ENCODE measurements around the gene LRP3. TPM values are rescaled to one million over a fixed set of nuclear protein-coding genes. Genes with fewer than 3 reads are reported as not detected.
"Not testable (repeated sequence)": the region's sequence is repeated elsewhere in the genome, so short reads cannot be mapped to it uniquely, and the experiment has no call there.

LRP3 gene
- total RNA-seq, 1 donor from 2014 or later, result 17.8 TPM

GRCh38 chr19:33175156-33175782 lies 18.9 kb upstream of the LRP3 start:
- ATAC-seq (no peak), DNase-seq (ENCODE audit: missing footprints) (no peak)
- intact Hi-C loops (cut with DNase I), result loop anchor here (5.0 kb wide), 2 partner anchors 197 to 203 kb away; partner anchors contain the start of genes CEBPG, CEP89 and FAAP24

- ATAC-seq (no peak), DNase-seq (ENCODE audit: missing footprints) (no peak)
- intact Hi-C loops (cut with DNase I), result loop anchor here (5.0 kb wide), 2 partner anchors 196 to 204 kb away; partner anchors contain the start of genes CEBPG, CEP89 and FAAP24
Observed at GRCh38 chr19:33175886-33176669, 18.1 kb upstream of the LRP3 start.

GRCh38 chr19:33176670-33177416 lies 17.3 kb upstream of the LRP3 start:
- DNase-seq (ENCODE audit: missing footprints) (peak; percentile 99), ATAC-seq (peak; percentile 95)
- intact Hi-C loops (cut with DNase I), result loop anchor here (5.0 kb wide), 2 partner anchors 195 to 205 kb away; partner anchors contain the start of genes CEBPG, CEP89 and FAAP24

- no peak for DNase-seq (ENCODE audit: missing footprints)
- intact Hi-C loops (cut with DNase I), result loop anchor here (5.0 kb wide), 2 partner anchors 195 to 205 kb away; partner anchors contain the start of genes CEBPG, CEP89 and FAAP24
- ATAC-seq, result no peak
Observed at GRCh38 chr19:33177417-33177979, 16.6 kb upstream of the LRP3 start.

GRCh38 chr19:33186431-33187182 lies 7.5 kb upstream of the LRP3 start:
- intact Hi-C loops (cut with DNase I), result no loop called here
- ATAC-seq, result no peak
- DNase-seq (ENCODE audit: missing footprints), result no peak

GRCh38 chr19:33187183-33187540 lies 7.0 kb upstream of the LRP3 start:
- intact Hi-C loops (cut with DNase I), result no loop called here
- ATAC-seq (no peak), DNase-seq (ENCODE audit: missing footprints) (no peak)

- intact Hi-C loops (cut with DNase I), result no loop called here
- no peak for DNase-seq (ENCODE audit: missing footprints)
- ATAC-seq, result no peak
Observed at GRCh38 chr19:33189453-33189852, 4.7 kb upstream of the LRP3 start.

GRCh38 chr19:33191092-33191491 lies 3.0 kb upstream of the LRP3 start:
- DNase-seq (ENCODE audit: missing footprints); ATAC-seq; intact Hi-C loops (cut with DNase I): not testable (repeated sequence)

- DNase-seq (ENCODE audit: missing footprints), result no peak
- intact Hi-C loops (cut with DNase I), result no loop called here
Observed at GRCh38 chr19:33191501-33191900, 2.6 kb upstream of the LRP3 start.

GRCh38 chr19:33192010-33192409 lies 2.1 kb upstream of the LRP3 start:
- intact Hi-C loops (cut with DNase I), result no loop called here
- DNase-seq (ENCODE audit: missing footprints) (no peak), ATAC-seq (no peak)

More at GRCh38 chr19:33191501-33191900, 2.6 kb upstream of the LRP3 start:
- no peak for ATAC-seq

GRCh38 chr19:33193269-33193864 lies 763 bp upstream of the LRP3 start:
- ATAC-seq, result no peak
- intact Hi-C loops (cut with DNase I), result no loop called here
- DNase-seq (ENCODE audit: missing footprints), result peak; percentile 57

- ATAC-seq (peak; percentile 21), DNase-seq (ENCODE audit: missing footprints) (peak; percentile 74)
Observed at GRCh38 chr19:33194532-33194885, 379 bp downstream of the LRP3 start.

GRCh38 chr19:33194886-33195644 lies 935 bp downstream of the LRP3 start:
- intact Hi-C loops (cut with DNase I), result no loop called here
- peak; percentile 71 for DNase-seq (ENCODE audit: missing footprints)
- peak; percentile 78 for ATAC-seq

More at GRCh38 chr19:33194532-33194885, 379 bp downstream of the LRP3 start:
- intact Hi-C loops (cut with DNase I), result no loop called here

- ATAC-seq (no peak), DNase-seq (ENCODE audit: missing footprints) (peak; percentile 18)
- intact Hi-C loops (cut with DNase I), result no loop called here
Observed at GRCh38 chr19:33195645-33196347, 1.7 kb downstream of the LRP3 start.

- intact Hi-C loops (cut with DNase I), result no loop called here
- ATAC-seq (no peak), DNase-seq (ENCODE audit: missing footprints) (peak; percentile 30)
Observed at GRCh38 chr19:33196446-33197193, 2.5 kb downstream of the LRP3 start.

GRCh38 chr19:33197591-33198000 lies 3.5 kb downstream of the LRP3 start:
- ATAC-seq, result no peak
- peak; percentile 2 for DNase-seq (ENCODE audit: missing footprints)
- intact Hi-C loops (cut with DNase I), result no loop called here
